NCI-H2107 treated with DMSO at 0.1 percent for 48 hours (cell line): Measurements from ENCODE around the gene NEURL1.

ENCODE experiments used
- DNase-seq: peaks from one replicate; lab custom pipeline; 2025; ENCODE audit not compliant: unreplicated experiment; lab: John Stamatoyannopoulos, UW

Gene NEURL1

GRCh38 chr10:103638948-103639347, 145.4 kb downstream of the NEURL1 start:
- no peak for DNase-seq

GRCh38 chr10:103640436-103641181, 147.1 kb downstream of the NEURL1 start:
- DNase-seq, result no peak

- no peak for DNase-seq
Observed at GRCh38 chr10:103641326-103641725, 147.8 kb downstream of the NEURL1 start.
